ENCODE results near the gene NCAM1. TPM values are rescaled to one million over a fixed set of nuclear protein-coding genes. Genes with fewer than 3 reads are reported as not detected.

The NCAM1 gene
- polyA plus RNA-seq, 1 donor (not counting 4 experiments of a cell fraction or from before 2014, with no cell fraction given): 0.04 TPM

DNA sequence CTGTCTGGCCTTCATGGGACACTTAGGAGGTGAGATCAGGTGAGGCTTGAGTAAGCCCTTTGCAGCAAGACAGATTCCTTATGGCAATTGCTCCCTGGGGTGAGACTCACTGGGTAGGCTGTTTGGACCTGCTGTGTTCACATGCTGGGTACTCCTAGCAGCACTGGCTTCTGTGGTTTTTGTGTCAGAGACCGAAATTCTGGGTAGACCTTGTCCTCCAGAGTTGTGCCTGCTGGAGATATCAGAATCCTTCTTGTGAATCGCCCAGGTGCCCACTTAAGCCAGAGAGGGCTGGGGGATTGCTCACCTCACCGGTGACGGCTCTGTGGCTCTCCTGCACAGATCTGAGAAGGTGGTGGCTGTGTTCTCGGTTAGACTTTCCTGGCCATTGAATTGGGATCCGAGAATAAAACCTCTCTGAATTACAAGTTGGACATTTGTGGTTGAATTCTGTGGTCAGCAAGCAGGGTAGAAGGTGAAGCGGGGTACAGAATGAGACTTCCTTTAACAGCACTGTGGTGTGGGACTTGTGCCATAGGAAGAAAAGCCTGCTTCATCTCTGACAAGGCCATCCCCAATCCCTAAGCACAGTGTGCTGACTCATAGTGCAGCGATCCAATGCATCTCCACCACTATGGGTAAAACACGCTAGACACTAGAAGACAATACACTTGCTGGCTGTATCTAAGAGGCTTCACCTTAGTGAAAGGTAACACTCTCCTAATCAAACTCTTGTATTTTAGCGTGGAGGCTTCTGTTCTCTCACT lies 300.7 kb downstream of the NCAM1 start:
- Histone ChIP-seq H3K9ac (ENCODE audit: control insufficient read depth, extremely low read depth, insufficient read depth, low read length) (no peak overlapping the region), H3K4me3 (ENCODE audit: control insufficient read depth in 2 of 3, extremely low read depth in 1 of 3, insufficient read depth in 2 of 3, low read depth in 1 of 3, low read length in 3 of 3) (no peak overlapping the region), H3K9me1 (ENCODE audit: control insufficient read depth, extremely low read depth, insufficient read depth, low read length) (no peaks in the 10 kb centered on the region), H3K4me1 (ENCODE audit: control insufficient read depth, extremely low read depth, insufficient read depth, low read length) (no peaks in the 10 kb centered on the region), H3K79me2 (ENCODE audit: control insufficient read depth, insufficient read depth, low read length) (no peaks in the 10 kb centered on the region), H3K9me3 (ENCODE audit: control insufficient read depth, low read depth, low read length) (no peaks in the 10 kb centered on the region), H4K20me1 (ENCODE audit: control insufficient read depth, extremely low read depth, insufficient read depth, low read length) (no peaks in the 10 kb centered on the region), H3K27me3 (ENCODE audit: control insufficient read depth, extremely low read depth, insufficient read depth, low read length) (no peaks in the 10 kb centered on the region), H3K36me3 (ENCODE audit: control insufficient read depth in 2 of 2, extremely low read depth in 1 of 2, insufficient read depth in 2 of 2, low read length in 2 of 2) (no peaks in the 10 kb centered on the region), H3K27ac (ENCODE audit: control insufficient read depth, insufficient read depth, low read length) (no peak overlapping the region), H2AFZ (ENCODE audit: control insufficient read depth, low read length) (no peak overlapping the region), H3K4me2 (ENCODE audit: control insufficient read depth, extremely low read depth, insufficient read depth, low read depth, low read length) (no peak overlapping the region)
- DNase-seq (ENCODE audit: low read depth, low spot score): no peak
- dilution Hi-C loops (cut with MboI; ENCODE audit: extremely low pct_ligation_motif_present, low sequenced_read_pairs): no loop called here
- TF ChIP-seq CTCF (optimal IDR thresholded peaks at IDR 0.05 in 1 of 3, IDR thresholded peaks at IDR 0.05 in 1 of 3, conservative IDR thresholded peaks at IDR 0.05 in 1 of 3; ENCODE audit: extremely low read depth in 1 of 3, insufficient read depth in 2 of 3, low read length in 3 of 3) (no peak), EZH2 (IDR thresholded peaks at IDR 0.05; ENCODE audit: low read length) (no peak)
- FAIRE-seq: no peak

- Histone ChIP-seq H3K4me2 (ENCODE audit: control insufficient read depth, extremely low read depth, insufficient read depth, low read depth, low read length) (no peak overlapping the region), H3K9me1 (ENCODE audit: control insufficient read depth, extremely low read depth, insufficient read depth, low read length) (no peaks in the 10 kb centered on the region), H3K79me2 (ENCODE audit: control insufficient read depth, insufficient read depth, low read length) (no peaks in the 10 kb centered on the region), H4K20me1 (ENCODE audit: control insufficient read depth, extremely low read depth, insufficient read depth, low read length) (no peaks in the 10 kb centered on the region), H3K4me1 (ENCODE audit: control insufficient read depth, extremely low read depth, insufficient read depth, low read length) (no peaks in the 10 kb centered on the region), H3K4me3 (ENCODE audit: control insufficient read depth in 2 of 3, extremely low read depth in 1 of 3, insufficient read depth in 2 of 3, low read depth in 1 of 3, low read length in 3 of 3) (no peak overlapping the region), H3K27ac (ENCODE audit: control insufficient read depth, insufficient read depth, low read length) (no peak overlapping the region), H3K9me3 (ENCODE audit: control insufficient read depth, low read depth, low read length) (no peaks in the 10 kb centered on the region), H3K36me3 (ENCODE audit: control insufficient read depth in 2 of 2, extremely low read depth in 1 of 2, insufficient read depth in 2 of 2, low read length in 2 of 2) (no peaks in the 10 kb centered on the region), H3K9ac (ENCODE audit: control insufficient read depth, extremely low read depth, insufficient read depth, low read length) (no peak overlapping the region), H3K27me3 (ENCODE audit: control insufficient read depth, extremely low read depth, insufficient read depth, low read length) (no peaks in the 10 kb centered on the region), H2AFZ (ENCODE audit: control insufficient read depth, low read length) (no peak overlapping the region)
- no peak for FAIRE-seq
- no peak for DNase-seq (ENCODE audit: low read depth, low spot score)
- dilution Hi-C loops (cut with MboI; ENCODE audit: extremely low pct_ligation_motif_present, low sequenced_read_pairs): no loop called here
- TF ChIP-seq EZH2 (IDR thresholded peaks at IDR 0.05; ENCODE audit: low read length) (no peak), CTCF (optimal IDR thresholded peaks at IDR 0.05 in 1 of 3, IDR thresholded peaks at IDR 0.05 in 1 of 3, conservative IDR thresholded peaks at IDR 0.05 in 1 of 3; ENCODE audit: extremely low read depth in 1 of 3, insufficient read depth in 2 of 3, low read length in 3 of 3) (no peak)
Observed at GRCh38 chr11:113262594-113262993, 301.4 kb downstream of the NCAM1 start.
